ENCODE data around the gene SH2D4B.

DNA sequence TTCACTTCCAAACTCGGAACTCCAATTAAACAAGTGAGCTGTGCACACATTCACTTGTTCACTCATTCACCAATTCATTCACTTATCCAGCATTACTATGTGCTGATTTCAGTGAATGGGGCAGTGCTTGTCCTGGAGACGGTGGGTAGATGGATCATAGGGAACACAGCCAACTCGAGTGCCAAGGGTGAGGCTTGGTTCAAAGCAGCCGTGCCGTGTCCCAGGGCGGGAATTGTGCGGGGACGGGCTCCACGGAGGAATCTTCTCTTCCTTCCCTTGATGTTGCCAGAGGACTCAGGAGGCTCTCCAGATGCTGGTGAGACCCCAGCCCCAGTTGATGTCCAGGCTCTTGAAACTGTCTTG lies 2.9 kb downstream of the SH2D4B start:
- TF ChIP-seq, protein P1, sequence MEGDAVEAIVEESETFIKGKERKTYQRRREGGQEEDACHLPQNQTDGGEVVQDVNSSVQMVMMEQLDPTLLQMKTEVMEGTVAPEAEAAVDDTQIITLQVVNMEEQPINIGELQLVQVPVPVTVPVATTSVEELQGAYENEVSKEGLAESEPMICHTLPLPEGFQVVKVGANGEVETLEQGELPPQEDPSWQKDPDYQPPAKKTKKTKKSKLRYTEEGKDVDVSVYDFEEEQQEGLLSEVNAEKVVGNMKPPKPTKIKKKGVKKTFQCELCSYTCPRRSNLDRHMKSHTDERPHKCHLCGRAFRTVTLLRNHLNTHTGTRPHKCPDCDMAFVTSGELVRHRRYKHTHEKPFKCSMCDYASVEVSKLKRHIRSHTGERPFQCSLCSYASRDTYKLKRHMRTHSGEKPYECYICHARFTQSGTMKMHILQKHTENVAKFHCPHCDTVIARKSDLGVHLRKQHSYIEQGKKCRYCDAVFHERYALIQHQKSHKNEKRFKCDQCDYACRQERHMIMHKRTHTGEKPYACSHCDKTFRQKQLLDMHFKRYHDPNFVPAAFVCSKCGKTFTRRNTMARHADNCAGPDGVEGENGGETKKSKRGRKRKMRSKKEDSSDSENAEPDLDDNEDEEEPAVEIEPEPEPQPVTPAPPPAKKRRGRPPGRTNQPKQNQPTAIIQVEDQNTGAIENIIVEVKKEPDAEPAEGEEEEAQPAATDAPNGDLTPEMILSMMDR (conservative IDR thresholded peaks at IDR 0.05; ENCODE audit: low read length): no peak
- no peak for TF ChIP-seq EZH2phosphoT487 (IDR thresholded peaks at IDR 0.05; ENCODE audit: borderline replicate concordance, low read depth, low read length)

Measured in OCI-LY7 (cell line).